GM12878 (cell line): ENCODE data around the gene ELFN2. TPM values are rescaled to one million over a fixed set of nuclear protein-coding genes. Genes with fewer than 3 reads are reported as not detected.

Experiments used
- ATAC-seq: fragments of 200-7000 bp; cut with Tn5 transposase; 3 replicates; pipeline ENCODE4 v1.9.1; 2020; ENCODE audit warnings: mild to moderate bottlenecking, moderate library complexity
- BruUV-seq: library from RNA; stranded (reverse); fragments of 400-500 nt; replicated peaks from 2 replicates; lab custom pipeline; 2021; lab: Mats Ljungman, UMichigan
- CTCF ChIA-PET: fragments of 300-600 bp; sonication (Branson Sonifier 250); formaldehyde crosslinking; extraction: SDS; loops from one replicate; lab custom pipeline; 2021; ENCODE audit warnings: inconsistent platforms; lab: Yijun Ruan, JAX
- POLR2A ChIA-PET: fragments of 350-600 bp; formaldehyde crosslinking; extraction: SDS; loops from one replicate; lab custom pipeline; 2021; ENCODE audit warnings: inconsistent platforms; lab: Charles Lee
- RAD21 ChIA-PET: fragments of 300-600 bp; sonication (Branson Sonifier 250); formaldehyde crosslinking; loops from one replicate; lab custom pipeline; 2023; ENCODE audit warnings: antibody characterized with exemption; ENCODE audit not compliant: unreplicated experiment; lab: Charles Lee
- SMC1A ChIA-PET: fragments of 300-600 bp; sonication (Branson Sonifier 250); formaldehyde crosslinking; loops from one replicate; lab custom pipeline; 2023; ENCODE audit not compliant: unreplicated experiment, uncharacterized antibody; lab: Charles Lee
- DNase-seq: peaks from one replicate; pipeline ENCODE4 v3.0.0-alpha.2; 2011; ENCODE audit warnings: low read depth, low spot score
- FAIRE-seq: peaks from 3 replicates; lab custom pipeline; 2011; peaks lifted over from hg19 to GRCh38; lab: Jason Lieb, UNC
- H2AFZ ChIP-seq: 2 replicates; pipeline ENCODE4 v1.6.0; 2011; ENCODE audit warnings: low read depth, low read length, control low read depth; ENCODE audit not compliant: control insufficient read depth
- H3K27ac ChIP-seq: 2 replicates; pipeline ENCODE4 v1.5.1; 2011; ENCODE audit warnings: control low read depth; ENCODE audit not compliant: control insufficient read depth, insufficient read depth
- H3K27me3 ChIP-seq, 2 experiments: replicated peaks in 1 of 2; 2 replicates each; pipeline versions ENCODE4 v1.6.0 to v1.6.1; 2011; ENCODE audit warnings: low read length in 1 of 2; ENCODE audit not compliant: control insufficient read depth in 2 of 2, insufficient read depth in 2 of 2
- H3K36me3 ChIP-seq, 2 experiments: 2 replicates each; pipeline ENCODE4 v1.5.1; 2011; ENCODE audit warnings: low read length in 1 of 2; ENCODE audit not compliant: control insufficient read depth in 2 of 2, insufficient read depth in 2 of 2
- H3K4me1 ChIP-seq: 2 replicates; pipeline ENCODE4 v1.6.1; 2011; ENCODE audit warnings: mild to moderate bottlenecking, low read length, moderate library complexity, mixed read lengths; ENCODE audit not compliant: control insufficient read depth, insufficient read depth
- H3K4me2 ChIP-seq: 2 replicates; pipeline ENCODE4 v1.6.0; 2011; ENCODE audit warnings: control low read depth; ENCODE audit not compliant: control insufficient read depth, insufficient read depth
- H3K4me3 ChIP-seq: fragments of 200-600 bp; sonication (generic); 2 replicates; pipeline ENCODE4 v1.5.1; 2016
- H3K79me2 ChIP-seq: 2 replicates; pipeline ENCODE4 v1.6.0; 2011; ENCODE audit warnings: low read length; ENCODE audit not compliant: control insufficient read depth, insufficient read depth
- H3K9ac ChIP-seq: 2 replicates; pipeline ENCODE4 v1.8.0; 2011; ENCODE audit warnings: low read length, control low read depth, mixed read lengths; ENCODE audit not compliant: control insufficient read depth, insufficient read depth
- H3K9me3 ChIP-seq: replicated peaks from 3 replicates; pipeline ENCODE4 v1.5.1; 2011; ENCODE audit warnings: mild to moderate bottlenecking, low read length; ENCODE audit not compliant: control insufficient read depth, insufficient read depth
- H4K20me1 ChIP-seq: 2 replicates; pipeline ENCODE4 v1.6.0; 2011; ENCODE audit not compliant: control insufficient read depth, insufficient read depth
- CTCF ChIP-seq, 3 experiments: IDR thresholded peaks in 2 of 3; conservative IDR thresholded peaks in 1 of 3; 2 replicates each; pipeline ENCODE4 v1.5.1; 2011; ENCODE audit warnings: low read depth in 3 of 3, low read length in 3 of 3, mild to moderate bottlenecking in 3 of 3, control low read depth in 2 of 3, moderate library complexity in 2 of 3, inconsistent platforms in 1 of 3, mixed read lengths in 1 of 3; ENCODE audit not compliant: control insufficient read depth in 2 of 3, insufficient read depth in 1 of 3; ENCODE audit errors: extremely low read depth in 1 of 3
- EGR1 ChIP-seq, 2 experiments: IDR thresholded peaks; 1 replicate in 1 of 2; 2 replicates in 1 of 2; pipeline ENCODE4 v1.6.1; 2011 to 2012; ENCODE audit warnings: low read depth in 2 of 2, low read length in 2 of 2, borderline replicate concordance in 1 of 2, mild to moderate bottlenecking in 1 of 2, moderate library complexity in 1 of 2
- FOS ChIP-seq: IDR thresholded peaks from 3 replicates; pipeline ENCODE4 v1.6.1; 2011; ENCODE audit warnings: borderline replicate concordance; ENCODE audit not compliant: insufficient read length; ENCODE audit errors: extremely low read depth
- HDGF ChIP-seq: fragments of 450-650 bp; IDR thresholded peaks from 2 replicates; pipeline ENCODE4 v1.6.1; 2016; ENCODE audit warnings: antibody characterized with exemption
- IRF4 ChIP-seq: IDR thresholded peaks from 2 replicates; pipeline ENCODE4 v1.6.1; 2011; ENCODE audit warnings: low read depth, low read length
- KAT2A ChIP-seq: conservative IDR thresholded peaks from 2 replicates; pipeline ENCODE4 v1.6.1; 2011; ENCODE audit warnings: low read depth, low read length; ENCODE audit not compliant: control insufficient read depth
- MYB ChIP-seq: fragments of 150-350 bp; IDR thresholded peaks from 2 replicates; pipeline ENCODE4 v1.6.1; 2014; ENCODE audit warnings: mild to moderate bottlenecking, low read depth, low read length, borderline replicate concordance
- PAX8 ChIP-seq: fragments of 450-650 bp; IDR thresholded peaks from 2 replicates; pipeline ENCODE4 v1.6.1; 2017; ENCODE audit warnings: mild to moderate bottlenecking, moderate library complexity
- SPI1 ChIP-seq: IDR thresholded peaks from 2 replicates; pipeline ENCODE4 v1.6.1; 2011; ENCODE audit warnings: low read depth, mild to moderate bottlenecking, low read length, moderate library complexity, borderline replicate concordance; ENCODE audit not compliant: insufficient read depth
- TAF1 ChIP-seq: IDR thresholded peaks from 2 replicates; pipeline ENCODE4 v1.6.1; 2011; ENCODE audit warnings: mild to moderate bottlenecking, low read depth, low read length, borderline replicate concordance
- ZNF217 ChIP-seq: fragments of 450-650 bp; IDR thresholded peaks from 2 replicates; pipeline ENCODE4 v1.6.1; 2017; ENCODE audit warnings: antibody characterized with exemption, mild to moderate bottlenecking
- ZNF622 ChIP-seq: fragments of 450-650 bp; IDR thresholded peaks from 2 replicates; pipeline ENCODE4 v1.6.1; 2017; ENCODE audit warnings: mild to moderate bottlenecking, inconsistent platforms
- WGBS: methylation state at CpG from one replicate; pipeline ENCODE4 v1.1.6; 2016; ENCODE audit warnings: low lambda C conversion rate; ENCODE audit not compliant: insufficient replicate concordance, insufficient coverage; ENCODE audit errors: missing lambda C conversion rate; 5-methylcytosine and 5-hydroxymethylcytosine counted together
- in situ Hi-C: fragments of 300-500 bp; cut with MboI; formaldehyde crosslinking; loops from 9 replicates; pipeline ENCODE4 v1.14.3; 2018; ENCODE audit warnings: mixed read lengths
- intact Hi-C: fragments of 100-400 bp; cut with micrococcal nuclease; formaldehyde crosslinking; loops from one replicate; pipeline ENCODE4 v1.14.2; 2022; ENCODE audit not compliant: unreplicated experiment
- polyA plus RNA-seq, 11 experiments: library from polyadenylated mRNA; depleted of rRNA in 4 of 11; unstranded in 6 of 11; stranded (reverse) in 5 of 11; fragments of >200 nt; fragmentation: Nextera tagmentation in 4 of 11; fragmentation: Illumina TruSeq in 1 of 11; extraction: Ambion mirVana in 4 of 11; extraction: Trizol in 1 of 11; gene quantifications; 1 replicate in 1 of 11; 2 replicates in 10 of 11; pipeline versions ENCODE4 v1.2.1 to v1.2.3, GENCODE V29; 2011 to 2016; ENCODE audit warnings: inconsistent platforms in 2 of 11, missing spikeins in 2 of 11, low read depth in 1 of 11
- total RNA-seq, 4 experiments: library from RNA; depleted of rRNA in 3 of 4; stranded (reverse); fragments of >200 nt in 3 of 4; fragmentation: Illumina TruSeq in 1 of 4; extraction: Trizol in 1 of 4; gene quantifications; 2 replicates each; pipeline versions ENCODE4 v1.2.1 to v1.2.3, GENCODE V29; 2013 to 2021

ELFN2 gene
- total and polyA plus RNA-seq, 10 of the 15 experiments (the other 5 are each of a cell fraction or from before 2014, with no cell fraction given), result 0.03 to 0.05 TPM; not detected in 8

GRCh38 chr22:37325039-37325395 is 102.3 kb downstream of the ELFN2 start:
- ChIA-PET CTCF (interaction anchor here (1.1 kb wide), 1 partner anchor 120 kb away, joined by 3 read pairs; no protein-coding TSS in a partner anchor), RAD21 (no interaction called here), SMC1A (no interaction called here)
- FAIRE-seq (no peak), ATAC-seq (no peak)
- in situ Hi-C loops, result no loop called here
- no peak overlapping the region for H3K9ac ChIP-seq
- BruUV-seq, result no TSS peak
- peaks cover 7 to 10% of the 10 kb centered on the region in 2 experiments; a peak in 3 of 4 replicates for H3K27me3 ChIP-seq
- no peak overlapping the region for H3K4me3 ChIP-seq
- H4K20me1 ChIP-seq, result no peaks in the 10 kb centered on the region
- no peak overlapping the region for H3K27ac ChIP-seq
- no peak overlapping the region for H2AFZ ChIP-seq
- no peaks in the 10 kb centered on the region for H3K9me3 ChIP-seq
- H3K36me3 ChIP-seq, result no peaks in the 10 kb centered on the region
- H3K79me2 ChIP-seq, result no peaks in the 10 kb centered on the region
- no peaks in the 10 kb centered on the region for H3K4me1 ChIP-seq
- 16% methylated on average over 8 of the region's 21 CpGs for WGBS
- TF ChIP-seq IRF4 (no peak), EGR1 (IDR thresholded peaks at IDR 0.05; ENCODE audit: borderline replicate concordance in 1 of 2, low read depth in 2 of 2, low read length in 2 of 2) (no peak), ZNF622 (no peak), FOS (no peak), HDGF (no peak), CTCF (IDR thresholded peaks at IDR 0.05 in 2 of 3, conservative IDR thresholded peaks at IDR 0.05 in 1 of 3; ENCODE audit: control insufficient read depth in 2 of 3, extremely low read depth in 1 of 3, insufficient read depth in 1 of 3, low read depth in 3 of 3, low read length in 3 of 3) (no peak), TAF1 (no peak), ZNF217 (no peak), MYB (no peak), KAT2A (no peak), SPI1 (no peak), PAX8 (no peak)
- TF ChIP-seq, all 136 proteins: peak for 0
- intact Hi-C loops, result no loop called here
- H3K4me2 ChIP-seq, result no peak overlapping the region
- POLR2A ChIA-PET, result no interaction called here
- DNase-seq, result no peak
